ENCODE measurements around the gene ACTR1A. TPM values are rescaled to one million over a fixed set of nuclear protein-coding genes. Genes with fewer than 3 reads are reported as not detected.

Gene ACTR1A
- total RNA-seq, 1 experiment from 2014 or later = 93.6 TPM

- ChIA-PET CTCF (interaction anchor here (2.0 to 3.6 kb wide), 2 partner anchors 100 to 253 kb away, joined by 6 to 12 read pairs; no protein-coding TSS in a partner anchor), POLR2A (no interaction called here)
- Mint-ChIP-seq H3K27ac (no peak overlapping the region), H3K9me3 (no peaks in the 10 kb centered on the region), H3K4me3 (no peak overlapping the region), H3K27me3 (ENCODE audit: low read depth) (no peaks in the 10 kb centered on the region), H3K36me3 (peaks cover 74% of the 10 kb centered on the region), H3K4me1 (no peaks in the 10 kb centered on the region)
- ATAC-seq (no peak), DNase-seq (ENCODE audit: low spot score) (no peak)
- no peak for TF ChIP-seq ZNF423 (CRISPR knock-in tag; IDR thresholded peaks at IDR 0.05)
- no peak for TF ChIP-seq ZNF671 (CRISPR knock-in tag; IDR thresholded peaks at IDR 0.05)
These were observed 18.5 kb downstream of the ACTR1A start for GRCh38 chr10:102484021-102484420.

GRCh38 chr10:102480396-102480795 is 22.1 kb downstream of the ACTR1A start:
- no peaks in the 10 kb centered on the region for H3K27me3 Mint-ChIP-seq (ENCODE audit: low read depth)
- ATAC-seq (no peak), DNase-seq (ENCODE audit: low spot score) (no peak)
- no peaks in the 10 kb centered on the region for H3K9me3 Mint-ChIP-seq
- ChIA-PET CTCF (interaction anchor here (1.3 to 5.1 kb wide), 7 partner anchors 19 to 250 kb away, joined by 3 to 33 read pairs (median 18); partner anchors contain the start of gene SUFU), POLR2A (no interaction called here)
- H3K27ac Mint-ChIP-seq = no peak overlapping the region
- H3K36me3 Mint-ChIP-seq = peaks cover 49% of the 10 kb centered on the region
- TF ChIP-seq ZNF416 (CRISPR knock-in tag; IDR thresholded peaks at IDR 0.05) (no peak), SOX15 (CRISPR knock-in tag; IDR thresholded peaks at IDR 0.05) (no peak)
- H3K4me1 Mint-ChIP-seq = no peaks in the 10 kb centered on the region
- H3K4me3 Mint-ChIP-seq = no peak overlapping the region

GRCh38 chr10:102479651-102480050 is 22.9 kb downstream of the ACTR1A start:
- Mint-ChIP-seq H3K4me1 (no peaks in the 10 kb centered on the region), H3K36me3 (peaks cover 48% of the 10 kb centered on the region), H3K27me3 (ENCODE audit: low read depth) (no peaks in the 10 kb centered on the region), H3K4me3 (no peak overlapping the region), H3K9me3 (no peaks in the 10 kb centered on the region), H3K27ac (no peak overlapping the region)
- CTCF ChIA-PET = interaction anchor here (0.6 to 5.1 kb wide), 18 partner anchors 14 to 321 kb away, joined by 3 to 33 read pairs (median 4); partner anchors contain the start of genes C10orf95, CUEDC2 and SUFU
- TF ChIP-seq ZNF219 (CRISPR knock-in tag; IDR thresholded peaks at IDR 0.05; ENCODE audit: borderline replicate concordance) (no peak), KAT7 (CRISPR knock-in tag; IDR thresholded peaks at IDR 0.05; ENCODE audit: borderline replicate concordance) (no peak), ZSCAN18 (CRISPR knock-in tag; IDR thresholded peaks at IDR 0.05) (no peak), ETV6 (CRISPR knock-in tag; IDR thresholded peaks at IDR 0.05) (no peak)
- POLR2A ChIA-PET = no interaction called here
- ATAC-seq = no peak
- no peak for DNase-seq (ENCODE audit: low spot score)

GRCh38 chr10:102476466-102477141 is 25.9 kb downstream of the ACTR1A start:
- Mint-ChIP-seq H3K27me3 (ENCODE audit: low read depth) (no peaks in the 10 kb centered on the region), H3K4me1 (no peaks in the 10 kb centered on the region), H3K27ac (no peak overlapping the region), H3K9me3 (no peaks in the 10 kb centered on the region), H3K4me3 (no peak overlapping the region), H3K36me3 (peaks cover 24% of the 10 kb centered on the region)
- no peak for DNase-seq (ENCODE audit: low spot score)
- no peak for ATAC-seq
- ChIA-PET POLR2A (no interaction called here), CTCF (interaction anchor here (1.8 to 2.0 kb wide), 2 partner anchors 78 to 107 kb away, joined by 6 read pairs; no protein-coding TSS in a partner anchor)
- TF ChIP-seq ZNF423 (CRISPR knock-in tag; IDR thresholded peaks at IDR 0.05) (no peak), NFYB (CRISPR knock-in tag; conservative IDR thresholded peaks at IDR 0.05; ENCODE audit: low read depth) (no peak), ZBTB21 (CRISPR knock-in tag; IDR thresholded peaks at IDR 0.05; ENCODE audit: borderline replicate concordance) (no peak), ZNF671 (CRISPR knock-in tag; IDR thresholded peaks at IDR 0.05) (no peak), E2F1 (CRISPR knock-in tag; IDR thresholded peaks at IDR 0.05) (no peak), ZNF512 (CRISPR knock-in tag; IDR thresholded peaks at IDR 0.05; ENCODE audit: borderline replicate concordance) (no peak), IRF2 (CRISPR knock-in tag; IDR thresholded peaks at IDR 0.05; ENCODE audit: borderline replicate concordance, low read depth) (no peak), HMGA2 (CRISPR knock-in tag; IDR thresholded peaks at IDR 0.05) (no peak), JUN (CRISPR knock-in tag; IDR thresholded peaks at IDR 0.05) (no peak), ZBTB43 (CRISPR knock-in tag; IDR thresholded peaks at IDR 0.05) (no peak), ATF6 (CRISPR knock-in tag; IDR thresholded peaks at IDR 0.05) (no peak), ATF1 (CRISPR knock-in tag; IDR thresholded peaks at IDR 0.05) (no peak), KAT7 (CRISPR knock-in tag; IDR thresholded peaks at IDR 0.05; ENCODE audit: borderline replicate concordance) (no peak), SOX15 (CRISPR knock-in tag; IDR thresholded peaks at IDR 0.05) (no peak), FOXP4 (CRISPR knock-in tag; IDR thresholded peaks at IDR 0.05) (no peak)
